Measurements from ENCODE around the gene DPH5.
"Not testable (repeated sequence)": the region's sequence is repeated elsewhere in the genome, so short reads cannot be mapped to it uniquely, and the experiment has no call there.

The DPH5 gene

DNA sequence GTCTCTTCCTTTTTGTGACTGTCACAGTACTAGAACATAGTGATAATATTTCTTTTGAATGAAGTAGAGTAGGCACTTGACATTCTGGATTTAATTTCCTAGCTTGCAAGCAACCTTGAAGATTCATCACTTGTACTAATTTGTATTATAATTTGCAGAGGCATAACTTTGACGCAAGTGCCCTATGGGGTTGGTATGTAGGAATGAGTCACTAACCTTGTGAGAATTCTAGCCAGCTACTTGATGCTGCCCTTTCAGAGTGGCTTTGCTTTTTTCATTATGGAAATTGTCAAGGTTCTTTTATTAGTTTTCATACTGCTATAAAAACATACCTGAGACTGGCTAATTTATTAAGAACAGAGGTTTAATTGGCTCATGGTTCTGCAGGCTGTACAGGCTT, 13.7 kb upstream of the DPH5 start:
- TF ChIP-seq ISL1 (CRISPR knock-in tag; IDR thresholded peaks at IDR 0.05), result no peak
- no peak for TF ChIP-seq BACH2 (CRISPR knock-in tag; IDR thresholded peaks at IDR 0.05; ENCODE audit: borderline replicate concordance)
- peak; percentile 82; the same call in 1 of the 2 replicates for TF ChIP-seq TOX (CRISPR knock-in tag; IDR thresholded peaks at IDR 0.05; ENCODE audit: borderline replicate concordance)
- TF ChIP-seq ZC3H10 (CRISPR knock-in tag; IDR thresholded peaks at IDR 0.05), result peak; percentile 96
- TF ChIP-seq, protein P1, sequence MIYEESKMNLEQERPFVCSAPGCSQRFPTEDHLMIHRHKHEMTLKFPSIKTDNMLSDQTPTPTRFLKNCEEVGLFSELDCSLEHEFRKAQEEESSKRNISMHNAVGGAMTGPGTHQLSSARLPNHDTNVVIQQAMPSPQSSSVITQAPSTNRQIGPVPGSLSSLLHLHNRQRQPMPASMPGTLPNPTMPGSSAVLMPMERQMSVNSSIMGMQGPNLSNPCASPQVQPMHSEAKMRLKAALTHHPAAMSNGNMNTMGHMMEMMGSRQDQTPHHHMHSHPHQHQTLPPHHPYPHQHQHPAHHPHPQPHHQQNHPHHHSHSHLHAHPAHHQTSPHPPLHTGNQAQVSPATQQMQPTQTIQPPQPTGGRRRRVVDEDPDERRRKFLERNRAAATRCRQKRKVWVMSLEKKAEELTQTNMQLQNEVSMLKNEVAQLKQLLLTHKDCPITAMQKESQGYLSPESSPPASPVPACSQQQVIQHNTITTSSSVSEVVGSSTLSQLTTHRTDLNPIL (CRISPR knock-in tag; IDR thresholded peaks at IDR 0.05; ENCODE audit: low read depth), result no peak
- no peak for TF ChIP-seq GLIS3 (CRISPR knock-in tag; IDR thresholded peaks at IDR 0.05)
- no peak for TF ChIP-seq ARNTL (CRISPR knock-in tag; IDR thresholded peaks at IDR 0.05; ENCODE audit: borderline replicate concordance, low read depth)
- peak; percentile 67 for ATAC-seq

- no peak for ATAC-seq
- TF ChIP-seq BACH2 (CRISPR knock-in tag; IDR thresholded peaks at IDR 0.05; ENCODE audit: borderline replicate concordance) (no peak), ARNTL (CRISPR knock-in tag; IDR thresholded peaks at IDR 0.05; ENCODE audit: borderline replicate concordance, low read depth) (no peak), TCF4 (CRISPR knock-in tag; IDR thresholded peaks at IDR 0.05; ENCODE audit: borderline replicate concordance) (no peak), ZNF8 (CRISPR knock-in tag; IDR thresholded peaks at IDR 0.05) (no peak), ZC3H10 (CRISPR knock-in tag; IDR thresholded peaks at IDR 0.05) (no peak), TOX (CRISPR knock-in tag; IDR thresholded peaks at IDR 0.05; ENCODE audit: borderline replicate concordance) (no peak), CSDC2 (CRISPR knock-in tag; IDR thresholded peaks at IDR 0.05) (no peak), PPARA (CRISPR knock-in tag; IDR thresholded peaks at IDR 0.05; ENCODE audit: borderline replicate concordance) (no peak), CSRNP3 (CRISPR knock-in tag; IDR thresholded peaks at IDR 0.05) (no peak)
- TF ChIP-seq, protein P2, sequence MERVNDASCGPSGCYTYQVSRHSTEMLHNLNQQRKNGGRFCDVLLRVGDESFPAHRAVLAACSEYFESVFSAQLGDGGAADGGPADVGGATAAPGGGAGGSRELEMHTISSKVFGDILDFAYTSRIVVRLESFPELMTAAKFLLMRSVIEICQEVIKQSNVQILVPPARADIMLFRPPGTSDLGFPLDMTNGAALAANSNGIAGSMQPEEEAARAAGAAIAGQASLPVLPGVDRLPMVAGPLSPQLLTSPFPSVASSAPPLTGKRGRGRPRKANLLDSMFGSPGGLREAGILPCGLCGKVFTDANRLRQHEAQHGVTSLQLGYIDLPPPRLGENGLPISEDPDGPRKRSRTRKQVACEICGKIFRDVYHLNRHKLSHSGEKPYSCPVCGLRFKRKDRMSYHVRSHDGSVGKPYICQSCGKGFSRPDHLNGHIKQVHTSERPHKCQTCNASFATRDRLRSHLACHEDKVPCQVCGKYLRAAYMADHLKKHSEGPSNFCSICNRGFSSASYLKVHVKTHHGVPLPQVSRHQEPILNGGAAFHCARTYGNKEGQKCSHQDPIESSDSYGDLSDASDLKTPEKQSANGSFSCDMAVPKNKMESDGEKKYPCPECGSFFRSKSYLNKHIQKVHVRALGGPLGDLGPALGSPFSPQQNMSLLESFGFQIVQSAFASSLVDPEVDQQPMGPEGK (CRISPR knock-in tag; IDR thresholded peaks at IDR 0.05; ENCODE audit: borderline replicate concordance), result no peak
These were observed 11.7 kb upstream of the DPH5 start for GRCh38 chr1:101037316-101037715.

- no peak for ATAC-seq
- TF ChIP-seq GLIS3 (CRISPR knock-in tag; IDR thresholded peaks at IDR 0.05) (no peak), ZNF565 (CRISPR knock-in tag; conservative IDR thresholded peaks at IDR 0.05; ENCODE audit: low read depth) (no peak), ZFP30 (CRISPR knock-in tag; IDR thresholded peaks at IDR 0.05) (no peak)
These were observed 7.4 kb upstream of the DPH5 start for GRCh38 chr1:101033017-101033416.

- not testable (repeated sequence) for ATAC-seq
These were observed 6.5 kb upstream of the DPH5 start for GRCh38 chr1:101032129-101032528.

DNA sequence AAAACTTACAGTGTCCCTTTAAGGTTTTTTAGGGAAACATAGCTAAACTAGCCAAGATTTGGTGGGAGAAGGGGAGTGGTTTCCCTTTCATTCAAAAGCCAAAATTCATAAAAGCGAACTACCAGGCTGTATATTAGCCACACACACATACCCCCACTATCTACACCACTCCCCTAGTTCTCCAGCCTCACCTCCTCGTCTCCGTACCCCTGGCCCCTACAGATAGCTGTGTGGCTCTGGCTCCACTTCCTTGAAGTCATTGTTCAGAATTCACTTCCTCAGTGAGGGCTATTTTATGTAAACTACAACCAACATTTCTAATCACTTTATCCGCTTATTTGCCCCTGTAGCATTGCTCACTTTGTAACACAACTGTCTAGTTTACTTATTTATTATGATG, 5.3 kb upstream of the DPH5 start:
- no peak for ATAC-seq
- no peak for TF ChIP-seq GLIS3 (CRISPR knock-in tag; IDR thresholded peaks at IDR 0.05)
- no peak for TF ChIP-seq ESRRG (CRISPR knock-in tag; IDR thresholded peaks at IDR 0.05)
- no peak for TF ChIP-seq RARB (CRISPR knock-in tag; IDR thresholded peaks at IDR 0.05)
- no peak for TF ChIP-seq ZC3H10 (CRISPR knock-in tag; IDR thresholded peaks at IDR 0.05)

- no peak for ATAC-seq
- TF ChIP-seq CSRNP3 (CRISPR knock-in tag; IDR thresholded peaks at IDR 0.05) (no peak), ISL1 (CRISPR knock-in tag; IDR thresholded peaks at IDR 0.05) (no peak), ZFP30 (CRISPR knock-in tag; IDR thresholded peaks at IDR 0.05) (no peak), ESRRG (CRISPR knock-in tag; IDR thresholded peaks at IDR 0.05) (no peak), ARNTL (CRISPR knock-in tag; IDR thresholded peaks at IDR 0.05; ENCODE audit: borderline replicate concordance, low read depth) (no peak), CSDC2 (CRISPR knock-in tag; IDR thresholded peaks at IDR 0.05) (no peak), ZNF8 (CRISPR knock-in tag; IDR thresholded peaks at IDR 0.05) (no peak), ZNF70 (CRISPR knock-in tag; IDR thresholded peaks at IDR 0.05) (no peak), PPARA (CRISPR knock-in tag; IDR thresholded peaks at IDR 0.05; ENCODE audit: borderline replicate concordance) (no peak), BACH2 (CRISPR knock-in tag; IDR thresholded peaks at IDR 0.05; ENCODE audit: borderline replicate concordance) (no peak), ZC3H10 (CRISPR knock-in tag; IDR thresholded peaks at IDR 0.05) (no peak), ZFP3 (CRISPR knock-in tag; IDR thresholded peaks at IDR 0.05) (no peak), GLIS3 (CRISPR knock-in tag; IDR thresholded peaks at IDR 0.05) (no peak), RARB (CRISPR knock-in tag; IDR thresholded peaks at IDR 0.05) (no peak), TCF4 (CRISPR knock-in tag; IDR thresholded peaks at IDR 0.05; ENCODE audit: borderline replicate concordance) (no peak)
- TF ChIP-seq, protein P2 (CRISPR knock-in tag; IDR thresholded peaks at IDR 0.05; ENCODE audit: borderline replicate concordance), result no peak
- TF ChIP-seq, protein P1 (CRISPR knock-in tag; IDR thresholded peaks at IDR 0.05; ENCODE audit: low read depth), result no peak
These were observed 3.6 kb upstream of the DPH5 start for GRCh38 chr1:101029184-101029583.

Data from SK-N-SH treated with all-trans-retinoic acid at 6 μM for 48 hours (cell line).